SK-N-SH (cell line): ENCODE data around the gene FOXA2. TPM values are rescaled to one million over a fixed set of nuclear protein-coding genes. Genes with fewer than 3 reads are reported as not detected.

Experiments used
- CTCF ChIA-PET: fragments of 300-600, 350-600 bp; formaldehyde crosslinking; extraction: SDS; loops from one replicate; lab custom pipeline; 2021; lab: Yijun Ruan, JAX
- POLR2A ChIA-PET: fragments of 350-600 bp; sonication (Branson Sonifier 250); formaldehyde crosslinking; extraction: SDS; loops from one replicate; lab custom pipeline; 2020; ENCODE audit warnings: antibody characterized with exemption, inconsistent platforms; lab: Yijun Ruan, JAX
- DNase-seq: peaks from one replicate; pipeline ENCODE4 v3.0.0; 2012
- H2AFZ ChIP-seq: fragments of 200-600 bp; sonication (generic); 2 replicates; pipeline ENCODE4 v1.8.1; 2016; ENCODE audit warnings: antibody characterized with exemption, mild to moderate bottlenecking, low read depth
- H3F3A ChIP-seq: fragments of 200-600 bp; sonication (generic); replicated peaks from 2 replicates; pipeline ENCODE3; 2016; ENCODE audit warnings: antibody characterized with exemption, mild to moderate bottlenecking; ENCODE audit not compliant: insufficient read depth
- H3K27ac ChIP-seq, 2 experiments: fragments of 200-500 bp in 1 of 2; fragments of 200-600 bp in 1 of 2; sonication (Bioruptor generic) in 1 of 2; sonication (generic), shearing (Covaris generic) in 1 of 2; 2 replicates each; pipeline versions ENCODE4 v1.5.1 to v1.6.1; 2014 to 2016; ENCODE audit warnings: low read depth in 2 of 2, inconsistent platforms in 1 of 2, low read length in 1 of 2, mild to moderate bottlenecking in 1 of 2, mixed read lengths in 1 of 2
- H3K27me3 ChIP-seq: fragments of 200-600 bp; sonication (generic), shearing (Covaris generic); 2 replicates; pipeline ENCODE4 v1.6.1; 2016; ENCODE audit warnings: mixed run types; ENCODE audit not compliant: insufficient read depth
- H3K36me3 ChIP-seq, 2 experiments: fragments of 200-500 bp in 1 of 2; fragments of 200-600 bp in 1 of 2; sonication (Bioruptor generic) in 1 of 2; sonication (generic) in 1 of 2; replicated peaks in 1 of 2; 2 replicates each; pipeline versions ENCODE3 to v1.5.1; 2014 to 2016; ENCODE audit warnings: low read length in 1 of 2, mild to moderate bottlenecking in 1 of 2; ENCODE audit not compliant: insufficient read depth in 2 of 2, control insufficient read depth in 1 of 2
- H3K4me1 ChIP-seq, 2 experiments: fragments of 200-500 bp in 1 of 2; fragments of 200-600 bp in 1 of 2; sonication (Bioruptor generic) in 1 of 2; sonication (generic), shearing (Covaris generic) in 1 of 2; 2 replicates each; pipeline versions ENCODE4 v1.5.1 to v1.6.1; 2014 to 2016; ENCODE audit warnings: low read depth in 1 of 2, low read length in 1 of 2, mixed run types in 1 of 2; ENCODE audit not compliant: insufficient read depth in 2 of 2, control insufficient read depth in 1 of 2
- H3K4me2 ChIP-seq: fragments of 200-600 bp; sonication (generic), shearing (Covaris generic); 2 replicates; pipeline ENCODE4 v1.6.1; 2017; ENCODE audit warnings: mixed run types
- H3K4me3 ChIP-seq, 2 experiments: fragments of 200-500 bp in 1 of 2; fragments of 200-600 bp in 1 of 2; sonication (Bioruptor generic) in 1 of 2; sonication (generic), shearing (Covaris generic) in 1 of 2; 2 replicates each; pipeline versions ENCODE4 v1.5.1 to v1.8.1; 2014 to 2016; ENCODE audit warnings: low read depth in 2 of 2, inconsistent platforms in 1 of 2, low read length in 1 of 2, mild to moderate bottlenecking in 1 of 2, mixed read lengths in 1 of 2, moderate library complexity in 1 of 2
- H3K79me2 ChIP-seq: fragments of 200-600 bp; sonication (generic); 2 replicates; pipeline ENCODE4 v1.8.1; 2017; ENCODE audit warnings: mild to moderate bottlenecking; ENCODE audit not compliant: insufficient read depth
- H3K9ac ChIP-seq: fragments of 200-600 bp; sonication (generic); 2 replicates; pipeline ENCODE4 v1.6.1; 2017; ENCODE audit warnings: mixed run types
- H3K9me2 ChIP-seq: fragments of 200-600 bp; sonication (generic); 2 replicates; pipeline ENCODE4 v1.6.1; 2017; ENCODE audit warnings: mixed run types
- H3K9me3 ChIP-seq: fragments of 200-600 bp; sonication (generic); 2 replicates; pipeline ENCODE4 v1.6.1; 2017; ENCODE audit warnings: mixed run types, mild to moderate bottlenecking, moderate library complexity
- H4K20me1 ChIP-seq: fragments of 200-600 bp; sonication (generic); 2 replicates; pipeline ENCODE4 v1.6.1; 2017; ENCODE audit warnings: mild to moderate bottlenecking, mixed run types; ENCODE audit not compliant: insufficient read depth
- CHD2 ChIP-seq: fragments of 150-350 bp; IDR thresholded peaks from 2 replicates; pipeline ENCODE4 v1.6.1; 2018; ENCODE audit warnings: low read length; ENCODE audit not compliant: partially characterized antibody
- ELF1 ChIP-seq: IDR thresholded peaks from 2 replicates; pipeline ENCODE4 v1.4.0; 2012
- FOSL2 ChIP-seq: IDR thresholded peaks from 2 replicates; pipeline ENCODE4 v1.4.0; 2012; ENCODE audit warnings: low read depth, mild to moderate bottlenecking, moderate library complexity, borderline replicate concordance
- FOXJ3 ChIP-seq: sonication (generic); formaldehyde crosslinking; IDR thresholded peaks from 2 replicates; pipeline ENCODE4 v1.5.1; 2020; ENCODE audit warnings: mild to moderate bottlenecking, missing genetic modification reagents
- GABPA ChIP-seq: IDR thresholded peaks from 2 replicates; pipeline ENCODE4 v1.4.0; 2012; ENCODE audit warnings: low read depth, mild to moderate bottlenecking
- GATA2 ChIP-seq: sonication (generic); formaldehyde crosslinking; IDR thresholded peaks from 2 replicates; pipeline ENCODE4 v1.5.0; 2020; ENCODE audit warnings: mild to moderate bottlenecking, missing genetic modification reagents
- MEF2A ChIP-seq: IDR thresholded peaks from 2 replicates; pipeline ENCODE4 v1.4.0; 2012; ENCODE audit warnings: low read depth, borderline replicate concordance
- MXI1 ChIP-seq: IDR thresholded peaks from 2 replicates; pipeline ENCODE4 v1.6.1; 2012; ENCODE audit warnings: mild to moderate bottlenecking, low read depth, low read length, improper control_type of control experiment
- NFIC ChIP-seq: IDR thresholded peaks from 2 replicates; pipeline ENCODE4 v1.4.0; 2012; ENCODE audit warnings: borderline replicate concordance
- NRF1 ChIP-seq: IDR thresholded peaks from 2 replicates; pipeline ENCODE4 v1.6.1; 2012; ENCODE audit warnings: low read depth, mild to moderate bottlenecking, low read length
- RXRA ChIP-seq: IDR thresholded peaks from 2 replicates; pipeline ENCODE4 v1.4.0; 2012; ENCODE audit warnings: low read depth, mild to moderate bottlenecking, borderline replicate concordance
- SIN3A ChIP-seq: IDR thresholded peaks from 2 replicates; pipeline ENCODE4 v1.6.1; 2012; ENCODE audit warnings: low read depth, mild to moderate bottlenecking, low read length, moderate library complexity, borderline replicate concordance
- SMC3 ChIP-seq: IDR thresholded peaks from 2 replicates; pipeline ENCODE4 v1.6.1; 2012; ENCODE audit warnings: low read depth, low read length, improper control_type of control experiment
- TCF12 ChIP-seq: IDR thresholded peaks from 2 replicates; pipeline ENCODE4 v1.4.0; 2012
- WGBS: methylation state at CpG from one replicate; pipeline ENCODE4 v1.1.6; 2017; ENCODE audit warnings: low lambda C conversion rate; 5-methylcytosine and 5-hydroxymethylcytosine counted together
- polyA plus RNA-seq, 3 experiments: library from polyadenylated mRNA; depleted of rRNA; stranded (reverse); fragments of >200 nt; gene quantifications; 2 replicates each; pipeline ENCODE4 v1.2.3, GENCODE V29; 2012
- TF ChIP-seq, protein P1 (sequence below): IDR thresholded peaks from 2 replicates; pipeline ENCODE4; 2012
- TF ChIP-seq, protein P2 (sequence below): fragments of 150-350 bp; IDR thresholded peaks from 2 replicates; pipeline ENCODE4 v1.6.1; 2017; ENCODE audit warnings: antibody characterized with exemption, low read length, low read depth, borderline replicate concordance
- TF ChIP-seq, protein P3 (sequence below): IDR thresholded peaks from 2 replicates; pipeline ENCODE4 v1.4.0; 2012; ENCODE audit warnings: low read depth, borderline replicate concordance
- TF ChIP-seq, protein P4 (sequence below): fragments of 150-350 bp; IDR thresholded peaks from 2 replicates; pipeline ENCODE4 v1.6.1; 2016; ENCODE audit warnings: mild to moderate bottlenecking, low read depth, low read length

The FOXA2 gene
- polyA plus RNA-seq, 1 of the 3 experiments (the other 2 are of a cell fraction), result not detected

DNA sequence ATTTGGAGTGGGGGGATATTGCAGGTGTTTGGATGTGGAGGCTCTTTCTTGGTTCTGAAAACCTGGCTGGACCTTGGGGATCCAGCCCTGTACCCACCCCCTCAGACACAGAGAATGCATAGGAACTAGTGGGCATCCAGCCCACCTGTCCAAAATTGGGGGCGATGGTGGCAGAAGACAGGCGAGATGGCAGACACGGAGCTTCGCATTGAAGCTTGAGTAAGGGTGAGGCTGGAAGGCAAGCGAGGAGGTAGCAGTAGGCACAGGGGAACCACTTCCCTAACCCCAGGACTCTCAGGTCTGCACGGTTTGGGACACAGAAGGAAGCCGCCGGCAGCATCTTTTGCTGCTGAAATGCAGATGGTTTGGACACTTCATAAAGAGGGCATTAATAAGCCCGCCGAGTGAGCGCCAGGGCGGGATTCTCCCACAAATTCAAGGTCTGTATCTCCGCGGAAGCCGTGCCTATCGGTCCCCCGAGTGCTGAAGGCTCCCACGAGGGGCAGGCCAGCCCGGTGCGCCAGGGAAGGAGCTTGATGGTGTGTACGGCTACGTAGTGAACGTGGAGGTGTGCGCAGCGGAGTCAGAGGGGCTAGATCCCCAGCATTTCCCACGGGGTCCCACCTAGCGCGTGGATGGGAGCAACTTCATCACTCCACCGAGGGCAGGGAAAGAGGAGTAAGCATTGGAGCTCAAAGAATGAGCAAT is 1.6 kb upstream of the FOXA2 start:
- WGBS, result 23% methylated on average over 28 of the region's 29 CpGs
- TF ChIP-seq, protein P1, sequence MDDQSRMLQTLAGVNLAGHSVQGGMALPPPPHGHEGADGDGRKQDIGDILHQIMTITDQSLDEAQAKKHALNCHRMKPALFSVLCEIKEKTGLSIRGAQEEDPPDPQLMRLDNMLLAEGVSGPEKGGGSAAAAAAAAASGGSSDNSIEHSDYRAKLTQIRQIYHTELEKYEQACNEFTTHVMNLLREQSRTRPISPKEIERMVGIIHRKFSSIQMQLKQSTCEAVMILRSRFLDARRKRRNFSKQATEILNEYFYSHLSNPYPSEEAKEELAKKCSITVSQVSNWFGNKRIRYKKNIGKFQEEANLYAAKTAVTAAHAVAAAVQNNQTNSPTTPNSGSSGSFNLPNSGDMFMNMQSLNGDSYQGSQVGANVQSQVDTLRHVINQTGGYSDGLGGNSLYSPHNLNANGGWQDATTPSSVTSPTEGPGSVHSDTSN, result no peak
- no peak for TF ChIP-seq FOXJ3
- no peak for TF ChIP-seq MEF2A
- TF ChIP-seq, protein P2, sequence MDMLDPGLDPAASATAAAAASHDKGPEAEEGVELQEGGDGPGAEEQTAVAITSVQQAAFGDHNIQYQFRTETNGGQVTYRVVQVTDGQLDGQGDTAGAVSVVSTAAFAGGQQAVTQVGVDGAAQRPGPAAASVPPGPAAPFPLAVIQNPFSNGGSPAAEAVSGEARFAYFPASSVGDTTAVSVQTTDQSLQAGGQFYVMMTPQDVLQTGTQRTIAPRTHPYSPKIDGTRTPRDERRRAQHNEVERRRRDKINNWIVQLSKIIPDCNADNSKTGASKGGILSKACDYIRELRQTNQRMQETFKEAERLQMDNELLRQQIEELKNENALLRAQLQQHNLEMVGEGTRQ, result no peak
- no peak for TF ChIP-seq SMC3
- TF ChIP-seq GATA2 (CRISPR knock-in tag), result no peak
- TF ChIP-seq RXRA, result no peak
- no peak for TF ChIP-seq MXI1
- no peak for TF ChIP-seq NRF1
- TF ChIP-seq CHD2, result no peak
- TF ChIP-seq FOSL2, result no peak
- no peak for TF ChIP-seq SIN3A
- no peak for TF ChIP-seq TCF12
- TF ChIP-seq ELF1, result no peak
- TF ChIP-seq, protein P3, sequence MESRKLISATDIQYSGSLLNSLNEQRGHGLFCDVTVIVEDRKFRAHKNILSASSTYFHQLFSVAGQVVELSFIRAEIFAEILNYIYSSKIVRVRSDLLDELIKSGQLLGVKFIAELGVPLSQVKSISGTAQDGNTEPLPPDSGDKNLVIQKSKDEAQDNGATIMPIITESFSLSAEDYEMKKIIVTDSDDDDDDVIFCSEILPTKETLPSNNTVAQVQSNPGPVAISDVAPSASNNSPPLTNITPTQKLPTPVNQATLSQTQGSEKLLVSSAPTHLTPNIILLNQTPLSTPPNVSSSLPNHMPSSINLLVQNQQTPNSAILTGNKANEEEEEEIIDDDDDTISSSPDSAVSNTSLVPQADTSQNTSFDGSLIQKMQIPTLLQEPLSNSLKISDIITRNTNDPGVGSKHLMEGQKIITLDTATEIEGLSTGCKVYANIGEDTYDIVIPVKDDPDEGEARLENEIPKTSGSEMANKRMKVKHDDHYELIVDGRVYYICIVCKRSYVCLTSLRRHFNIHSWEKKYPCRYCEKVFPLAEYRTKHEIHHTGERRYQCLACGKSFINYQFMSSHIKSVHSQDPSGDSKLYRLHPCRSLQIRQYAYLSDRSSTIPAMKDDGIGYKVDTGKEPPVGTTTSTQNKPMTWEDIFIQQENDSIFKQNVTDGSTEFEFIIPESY, result no peak
- TF ChIP-seq GABPA, result no peak
- TF ChIP-seq, protein P4, sequence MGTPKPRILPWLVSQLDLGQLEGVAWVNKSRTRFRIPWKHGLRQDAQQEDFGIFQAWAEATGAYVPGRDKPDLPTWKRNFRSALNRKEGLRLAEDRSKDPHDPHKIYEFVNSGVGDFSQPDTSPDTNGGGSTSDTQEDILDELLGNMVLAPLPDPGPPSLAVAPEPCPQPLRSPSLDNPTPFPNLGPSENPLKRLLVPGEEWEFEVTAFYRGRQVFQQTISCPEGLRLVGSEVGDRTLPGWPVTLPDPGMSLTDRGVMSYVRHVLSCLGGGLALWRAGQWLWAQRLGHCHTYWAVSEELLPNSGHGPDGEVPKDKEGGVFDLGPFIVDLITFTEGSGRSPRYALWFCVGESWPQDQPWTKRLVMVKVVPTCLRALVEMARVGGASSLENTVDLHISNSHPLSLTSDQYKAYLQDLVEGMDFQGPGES, result no peak
- TF ChIP-seq NFIC, result no peak
- H3K4me2 ChIP-seq, result no peak overlapping the region
- ChIA-PET POLR2A (no interaction called here), CTCF (interaction anchor here (0.6 to 2.5 kb wide), 14 partner anchors 10 to 252 kb away, joined by 3 to 18 read pairs (median 4); no protein-coding TSS in a partner anchor)
- no peaks in the 10 kb centered on the region for H3K9me3 ChIP-seq
- no peak overlapping the region for H2AFZ ChIP-seq
- no peaks in the 10 kb centered on the region for H3K36me3 ChIP-seq
- peaks cover 77% of the 10 kb centered on the region for H3K27me3 ChIP-seq
- H3K27ac ChIP-seq, result no peak overlapping the region
- no peak overlapping the region for H3K9ac ChIP-seq
- H3K4me1 ChIP-seq, result no peaks in the 10 kb centered on the region
- no peak overlapping the region for H3K4me3 ChIP-seq
- H3K79me2 ChIP-seq, result no peaks in the 10 kb centered on the region
- H4K20me1 ChIP-seq, result no peaks in the 10 kb centered on the region
- no peaks in the 10 kb centered on the region for H3F3A ChIP-seq
- DNase-seq, result no peak
- H3K9me2 ChIP-seq, result no peaks in the 10 kb centered on the region
